ENCODE data around the gene NSFL1C. TPM values are rescaled to one million over a fixed set of nuclear protein-coding genes. Genes with fewer than 3 reads are reported as not detected.
A peak's percentile ranks its signal among the peaks of the same experiment; 100 is the strongest.
"Not testable (repeated sequence)": the region's sequence is repeated elsewhere in the genome, so short reads cannot be mapped to it uniquely, and the experiment has no call there.

Gene NSFL1C
- total RNA-seq, 2 donors from 2014 or later = 43.0 to 54.5 TPM

DNA sequence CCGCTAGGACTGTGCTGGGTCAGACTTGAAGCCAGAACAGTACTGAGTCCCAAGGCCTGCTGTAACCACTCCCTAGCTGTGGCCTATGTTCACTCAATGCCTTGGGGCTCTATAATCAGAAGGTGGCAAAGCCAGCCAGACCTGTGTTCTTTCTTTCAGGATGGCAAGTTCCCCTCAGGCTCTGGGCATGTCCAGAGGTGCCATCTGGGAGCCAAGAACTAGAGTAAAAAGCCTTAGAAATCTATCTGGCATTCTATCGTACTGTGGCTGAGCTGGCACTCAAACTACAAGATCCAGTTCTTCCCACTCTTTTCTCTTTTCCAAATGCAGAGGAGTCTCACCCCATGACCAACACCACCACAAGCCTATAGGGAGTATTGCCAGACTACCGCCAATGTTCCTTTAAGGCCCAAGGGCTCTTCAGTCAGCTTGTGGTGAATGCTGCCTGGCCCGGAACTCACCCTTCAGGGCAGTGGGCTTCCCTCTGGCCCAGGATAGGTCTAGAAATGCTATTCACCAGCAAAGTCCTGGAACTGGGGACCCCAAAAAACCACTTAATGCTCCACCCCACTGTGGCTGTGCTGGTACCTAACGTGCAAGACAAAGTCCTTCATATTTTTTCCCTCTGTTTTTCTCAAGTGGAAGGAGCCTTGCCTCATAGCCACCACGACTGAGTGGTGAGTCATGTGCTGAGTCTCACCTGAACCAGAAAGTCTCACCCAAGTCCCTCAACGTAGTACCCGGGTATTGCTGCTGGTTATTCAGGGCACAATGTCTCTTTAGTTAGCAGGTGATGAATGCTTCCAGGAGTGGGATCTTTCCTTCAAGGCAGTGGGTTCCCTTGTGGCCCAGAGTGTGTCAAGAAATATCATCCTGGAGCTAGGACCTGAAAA, 33.1 kb upstream of the NSFL1C start:
- H3K4me1 ChIP-seq (replicated peaks) = no peaks in the 10 kb centered on the region
- H3K9me3 ChIP-seq = no peaks in the 10 kb centered on the region
- intact Hi-C loops (cut with DNase I) = no loop called here
- peak; percentile 8 for DNase-seq (ENCODE audit: low spot score)
- no peak overlapping the region for H3K4me3 ChIP-seq
- H3K27me3 ChIP-seq (replicated peaks; ENCODE audit: insufficient read depth) = no peaks in the 10 kb centered on the region
- 79% methylated on average over 8 of the region's 8 CpGs for WGBS
- H3K27ac ChIP-seq = no peak overlapping the region
- TF ChIP-seq CTCF (IDR thresholded peaks at IDR 0.05) (no peak), POLR2A (IDR thresholded peaks at IDR 0.05) (no peak), POLR2AphosphoS5 (IDR thresholded peaks at IDR 0.05) (no peak)
- H3K36me3 ChIP-seq = no peaks in the 10 kb centered on the region

GRCh38 chr20:1497371-1497770, 30.7 kb upstream of the NSFL1C start:
- DNase-seq (ENCODE audit: low spot score); H3K27ac ChIP-seq; H3K4me1 ChIP-seq (replicated peaks); H3K4me3 ChIP-seq; H3K9me3 ChIP-seq; H3K36me3 ChIP-seq; intact Hi-C loops (cut with DNase I); H3K27me3 ChIP-seq (replicated peaks; ENCODE audit: insufficient read depth): not testable (repeated sequence)
- WGBS = 96% methylated on average over 5 of the region's 5 CpGs

GRCh38 chr20:1496930-1497329, 30.3 kb upstream of the NSFL1C start:
- intact Hi-C loops (cut with DNase I) = no loop called here
- Histone ChIP-seq H3K4me3 (no peak overlapping the region), H3K27ac (no peak overlapping the region), H3K4me1 (replicated peaks) (no peaks in the 10 kb centered on the region), H3K36me3 (no peaks in the 10 kb centered on the region), H3K9me3 (no peaks in the 10 kb centered on the region), H3K27me3 (replicated peaks; ENCODE audit: insufficient read depth) (no peaks in the 10 kb centered on the region)
- DNase-seq (ENCODE audit: low spot score) = no peak
- WGBS = 75% methylated on average over 3 of the region's 3 CpGs
- no peak for TF ChIP-seq CTCF (IDR thresholded peaks at IDR 0.05)
- no peak for TF ChIP-seq POLR2A (IDR thresholded peaks at IDR 0.05)
- no peak for TF ChIP-seq POLR2AphosphoS5 (IDR thresholded peaks at IDR 0.05)

DNA sequence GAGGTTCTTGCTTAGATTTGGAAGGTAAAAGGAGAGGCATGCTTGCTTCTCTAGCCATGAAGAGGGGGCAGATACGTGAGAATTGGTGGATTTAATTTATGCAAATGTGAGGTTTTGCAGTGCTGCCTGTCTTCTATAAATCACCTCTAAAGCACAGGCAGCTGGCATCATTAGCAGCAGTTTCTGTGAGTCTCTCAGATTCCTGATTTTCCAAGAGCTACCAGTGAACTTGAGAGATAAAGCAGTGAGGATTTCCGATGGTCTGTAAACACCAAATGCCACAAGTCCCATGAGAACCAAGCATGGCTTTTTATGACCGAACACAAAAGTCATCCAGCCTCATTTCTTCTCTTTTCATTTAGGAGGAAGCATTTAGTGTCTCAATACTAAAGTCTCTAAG, 27.8 kb upstream of the NSFL1C start:
- no peak for DNase-seq (ENCODE audit: low spot score)
- intact Hi-C loops (cut with DNase I) = no loop called here
- Histone ChIP-seq H3K27ac (no peak overlapping the region), H3K4me3 (no peak overlapping the region), H3K4me1 (replicated peaks) (no peaks in the 10 kb centered on the region), H3K36me3 (no peaks in the 10 kb centered on the region), H3K27me3 (replicated peaks; ENCODE audit: insufficient read depth) (no peaks in the 10 kb centered on the region), H3K9me3 (no peaks in the 10 kb centered on the region)
- WGBS = 25% methylated on average over 3 of the region's 3 CpGs
- TF ChIP-seq POLR2A (IDR thresholded peaks at IDR 0.05) = no peak
- no peak for TF ChIP-seq CTCF (IDR thresholded peaks at IDR 0.05)
- TF ChIP-seq POLR2AphosphoS5 (IDR thresholded peaks at IDR 0.05) = no peak

- 79% methylated on average over 1 of the region's 1 CpG for WGBS
- intact Hi-C loops (cut with DNase I) = no loop called here
- Histone ChIP-seq H3K4me1 (replicated peaks) (no peaks in the 10 kb centered on the region), H3K9me3 (no peaks in the 10 kb centered on the region), H3K36me3 (no peaks in the 10 kb centered on the region), H3K4me3 (no peak overlapping the region), H3K27ac (no peak overlapping the region), H3K27me3 (replicated peaks; ENCODE audit: insufficient read depth) (no peaks in the 10 kb centered on the region)
- no peak for TF ChIP-seq POLR2A (IDR thresholded peaks at IDR 0.05)
- no peak for TF ChIP-seq POLR2AphosphoS5 (IDR thresholded peaks at IDR 0.05)
- no peak for TF ChIP-seq CTCF (IDR thresholded peaks at IDR 0.05)
- DNase-seq (ENCODE audit: low spot score) = no peak
These were observed 26.9 kb upstream of the NSFL1C start for GRCh38 chr20:1493536-1493935.
